Ovary (tissue), 3 donors: ENCODE data around the gene NPAS3.

ENCODE experiments used
- POLR2A ChIP-seq: fragments of 450-650 bp; IDR thresholded peaks from one replicate; pipeline ENCODE4 v1.6.1; 2017; ENCODE audit warnings: antibody characterized with exemption, mild to moderate bottlenecking, moderate library complexity
- TF ChIP-seq, protein P1 (sequence below), 3 donors: fragments of 450-650 bp in 2 of 3; fragments of 200-600 bp in 1 of 3; IDR thresholded peaks; one replicate each; pipeline versions ENCODE4 v1.5.1 to v1.8.0; 2016 to 2022; ENCODE audit warnings: antibody characterized with exemption in 3 of 3, mild to moderate bottlenecking in 1 of 3
- donor health status: DM: no; HTN: no; CAD: no.

DNA sequence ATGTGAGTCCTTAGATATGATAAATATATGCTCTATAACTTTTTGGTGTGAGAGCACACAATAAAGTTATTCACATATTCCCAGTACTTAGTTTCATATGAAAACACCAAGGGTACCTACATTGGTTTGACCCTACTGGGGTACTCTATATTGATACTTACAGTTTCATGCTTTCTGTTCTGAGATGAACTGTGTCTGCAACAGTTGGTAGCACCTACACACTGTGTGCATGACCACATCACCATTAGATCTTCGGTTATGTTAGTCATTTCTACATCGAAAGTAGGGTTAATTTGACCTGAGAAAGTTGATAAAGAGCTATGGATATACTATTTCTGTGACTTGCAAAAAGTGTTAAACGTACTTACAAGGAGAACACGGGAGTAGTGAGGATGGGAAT, 337.2 kb downstream of the NPAS3 start:
- TF ChIP-seq, protein P1, sequence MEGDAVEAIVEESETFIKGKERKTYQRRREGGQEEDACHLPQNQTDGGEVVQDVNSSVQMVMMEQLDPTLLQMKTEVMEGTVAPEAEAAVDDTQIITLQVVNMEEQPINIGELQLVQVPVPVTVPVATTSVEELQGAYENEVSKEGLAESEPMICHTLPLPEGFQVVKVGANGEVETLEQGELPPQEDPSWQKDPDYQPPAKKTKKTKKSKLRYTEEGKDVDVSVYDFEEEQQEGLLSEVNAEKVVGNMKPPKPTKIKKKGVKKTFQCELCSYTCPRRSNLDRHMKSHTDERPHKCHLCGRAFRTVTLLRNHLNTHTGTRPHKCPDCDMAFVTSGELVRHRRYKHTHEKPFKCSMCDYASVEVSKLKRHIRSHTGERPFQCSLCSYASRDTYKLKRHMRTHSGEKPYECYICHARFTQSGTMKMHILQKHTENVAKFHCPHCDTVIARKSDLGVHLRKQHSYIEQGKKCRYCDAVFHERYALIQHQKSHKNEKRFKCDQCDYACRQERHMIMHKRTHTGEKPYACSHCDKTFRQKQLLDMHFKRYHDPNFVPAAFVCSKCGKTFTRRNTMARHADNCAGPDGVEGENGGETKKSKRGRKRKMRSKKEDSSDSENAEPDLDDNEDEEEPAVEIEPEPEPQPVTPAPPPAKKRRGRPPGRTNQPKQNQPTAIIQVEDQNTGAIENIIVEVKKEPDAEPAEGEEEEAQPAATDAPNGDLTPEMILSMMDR (IDR thresholded peaks at IDR 0.05), result no peak
- TF ChIP-seq POLR2A, result no peak
